DOHH2 (cell line): ENCODE data around the gene CYP4A11.
"Not testable (repeated sequence)": the region's sequence is repeated elsewhere in the genome, so short reads cannot be mapped to it uniquely, and the experiment has no call there.

ENCODE experiments used
- H3F3A ChIP-seq: fragments of 200-600 bp; sonication (generic), shearing (Covaris generic); 2 replicates; pipeline ENCODE4 v1.6.0; 2016; ENCODE audit warnings: antibody characterized with exemption, mild to moderate bottlenecking; ENCODE audit not compliant: control insufficient read depth, insufficient read depth
- H3K27ac ChIP-seq: fragments of 200-600 bp; sonication (generic); 2 replicates; pipeline ENCODE4 v1.5.1; 2014; ENCODE audit warnings: low read depth, mild to moderate bottlenecking, low read length, moderate library complexity
- H3K27me3 ChIP-seq: fragments of 200-600 bp; sonication (generic); 2 replicates; pipeline ENCODE4 v1.6.1; 2014; ENCODE audit warnings: mild to moderate bottlenecking, low read length, mixed read lengths; ENCODE audit not compliant: control insufficient read depth
- H3K36me3 ChIP-seq: fragments of 200-600 bp; sonication (generic); 2 replicates; pipeline ENCODE4 v1.6.1; 2014; ENCODE audit warnings: mild to moderate bottlenecking, low read length, moderate library complexity, mixed read lengths; ENCODE audit not compliant: control insufficient read depth
- H3K4me1 ChIP-seq: fragments of 200-600 bp; sonication (generic); 2 replicates; pipeline ENCODE4 v1.6.1; 2014; ENCODE audit warnings: mild to moderate bottlenecking, low read length, mixed read lengths; ENCODE audit not compliant: control insufficient read depth
- H3K4me2 ChIP-seq: fragments of 200-600 bp; sonication (generic); 2 replicates; pipeline ENCODE4 v1.6.0; 2014; ENCODE audit warnings: mild to moderate bottlenecking, low read length, moderate library complexity
- H3K4me3 ChIP-seq: fragments of 200-600 bp; sonication (generic); 2 replicates; pipeline ENCODE4 v1.5.1; 2014; ENCODE audit warnings: mild to moderate bottlenecking, low read length, mixed read lengths
- H3K79me2 ChIP-seq: fragments of 200-600 bp; sonication (generic); 2 replicates; pipeline ENCODE4 v1.6.1; 2014; ENCODE audit warnings: mild to moderate bottlenecking, low read length, mixed read lengths; ENCODE audit not compliant: control insufficient read depth
- H3K9me2 ChIP-seq: fragments of 200-600 bp; sonication (generic); replicated peaks from 2 replicates; pipeline ENCODE4 v1.6.1; 2014; ENCODE audit warnings: mild to moderate bottlenecking, low read length, mixed read lengths; ENCODE audit not compliant: control insufficient read depth
- H3K9me3 ChIP-seq: fragments of 200-600 bp; sonication (generic); 2 replicates; pipeline ENCODE4 v1.6.1; 2014; ENCODE audit warnings: antibody characterized with exemption, low read length, mixed read lengths; ENCODE audit not compliant: control insufficient read depth, insufficient read depth
- H4K20me1 ChIP-seq: fragments of 200-600 bp; sonication (generic); 2 replicates; pipeline ENCODE4 v1.6.0; 2014; ENCODE audit warnings: low read depth, mild to moderate bottlenecking, antibody characterized with exemption, low read length, moderate library complexity; ENCODE audit not compliant: control insufficient read depth, insufficient read depth
- EZH2phosphoT487 ChIP-seq: fragments of 200-600 bp; sonication (generic); IDR thresholded peaks from 2 replicates; pipeline ENCODE4 v1.6.1; 2017; ENCODE audit warnings: borderline replicate concordance, mild to moderate bottlenecking, antibody characterized with exemption, low read length, moderate library complexity, mixed read lengths
- TF ChIP-seq, protein P1 (sequence below): fragments of 200-600 bp; sonication (generic); IDR thresholded peaks from one replicate; pipeline ENCODE4 v1.5.1; 2014; ENCODE audit warnings: antibody characterized with exemption, mild to moderate bottlenecking, low read depth, low read length; ENCODE audit not compliant: poor library complexity, severe bottlenecking

Gene CYP4A11

DNA sequence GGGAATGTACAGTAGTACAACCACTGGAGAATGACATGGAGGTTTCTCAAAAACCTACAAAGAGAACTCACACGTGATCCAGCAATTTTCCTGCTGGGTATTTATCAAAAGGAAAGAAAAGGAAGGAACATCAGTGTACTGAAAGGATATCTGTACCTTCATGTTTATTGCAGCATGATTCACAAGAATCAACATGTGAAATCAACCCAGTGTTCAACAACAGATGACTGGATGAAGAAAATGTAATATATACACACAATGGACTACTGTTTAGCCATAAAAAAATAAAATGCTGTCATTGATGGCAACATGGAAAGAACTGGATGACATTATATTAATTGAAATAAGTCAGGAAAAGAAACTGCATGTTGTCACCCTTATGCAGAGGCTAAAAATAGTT lies 19.0 kb upstream of the CYP4A11 start:
- Histone ChIP-seq H3F3A (no peaks in the 10 kb centered on the region), H3K9me2 (no peaks in the 10 kb centered on the region), H3K79me2 (no peaks in the 10 kb centered on the region), H3K4me1 (no peaks in the 10 kb centered on the region), H3K9me3 (no peaks in the 10 kb centered on the region), H3K27ac (no peak overlapping the region), H3K27me3 (no peaks in the 10 kb centered on the region), H3K36me3 (no peaks in the 10 kb centered on the region), H3K4me2 (no peak overlapping the region), H4K20me1 (no peaks in the 10 kb centered on the region), H3K4me3 (no peak overlapping the region)
- no peak for TF ChIP-seq EZH2phosphoT487
- TF ChIP-seq, protein P1, sequence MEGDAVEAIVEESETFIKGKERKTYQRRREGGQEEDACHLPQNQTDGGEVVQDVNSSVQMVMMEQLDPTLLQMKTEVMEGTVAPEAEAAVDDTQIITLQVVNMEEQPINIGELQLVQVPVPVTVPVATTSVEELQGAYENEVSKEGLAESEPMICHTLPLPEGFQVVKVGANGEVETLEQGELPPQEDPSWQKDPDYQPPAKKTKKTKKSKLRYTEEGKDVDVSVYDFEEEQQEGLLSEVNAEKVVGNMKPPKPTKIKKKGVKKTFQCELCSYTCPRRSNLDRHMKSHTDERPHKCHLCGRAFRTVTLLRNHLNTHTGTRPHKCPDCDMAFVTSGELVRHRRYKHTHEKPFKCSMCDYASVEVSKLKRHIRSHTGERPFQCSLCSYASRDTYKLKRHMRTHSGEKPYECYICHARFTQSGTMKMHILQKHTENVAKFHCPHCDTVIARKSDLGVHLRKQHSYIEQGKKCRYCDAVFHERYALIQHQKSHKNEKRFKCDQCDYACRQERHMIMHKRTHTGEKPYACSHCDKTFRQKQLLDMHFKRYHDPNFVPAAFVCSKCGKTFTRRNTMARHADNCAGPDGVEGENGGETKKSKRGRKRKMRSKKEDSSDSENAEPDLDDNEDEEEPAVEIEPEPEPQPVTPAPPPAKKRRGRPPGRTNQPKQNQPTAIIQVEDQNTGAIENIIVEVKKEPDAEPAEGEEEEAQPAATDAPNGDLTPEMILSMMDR: no peak

DNA sequence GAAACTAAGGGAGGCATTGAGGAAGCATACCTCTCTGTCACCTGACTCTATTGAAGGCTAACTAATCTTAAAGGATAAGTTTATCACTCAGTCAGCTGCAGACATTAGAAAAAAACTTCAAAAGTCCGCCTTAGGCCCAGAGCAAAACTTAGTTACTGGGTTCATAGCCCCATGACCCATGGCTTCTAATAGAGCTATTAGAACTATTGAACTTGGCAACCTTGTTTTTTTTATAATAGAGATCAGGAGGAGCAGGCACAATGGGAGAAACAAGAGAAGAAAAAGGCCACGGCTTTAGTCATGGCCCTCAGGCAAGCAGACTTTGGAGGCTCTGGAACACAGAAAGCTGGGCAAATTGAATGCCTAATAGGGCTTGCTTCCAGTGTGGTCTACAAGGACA lies 13.8 kb upstream of the CYP4A11 start:
- not testable (repeated sequence) for H3K9me3 ChIP-seq, H3K4me2 ChIP-seq, H3K4me1 ChIP-seq, H3K27me3 ChIP-seq, H3F3A ChIP-seq, H3K4me3 ChIP-seq, H3K9me2 ChIP-seq, H4K20me1 ChIP-seq, H3K36me3 ChIP-seq, H3K27ac ChIP-seq, H3K79me2 ChIP-seq

DNA sequence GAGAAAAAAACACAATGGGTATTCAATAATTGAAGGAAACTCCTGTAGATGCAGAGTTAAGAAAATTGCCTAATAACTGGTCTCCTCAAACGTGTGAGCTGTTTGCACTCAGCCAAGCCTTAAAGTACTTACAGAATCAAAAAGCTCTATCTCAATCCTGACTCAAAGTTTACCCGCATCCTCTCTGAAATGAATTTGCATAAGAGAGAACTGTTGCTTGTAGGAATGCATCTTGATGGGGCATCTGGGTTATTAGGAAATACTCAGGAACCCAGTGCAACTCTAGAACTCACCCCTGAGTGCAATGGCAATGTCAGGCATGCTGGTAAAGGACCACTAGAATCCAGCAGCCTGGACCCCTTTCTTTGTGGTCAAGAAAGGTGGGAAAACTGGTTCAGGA lies 12.6 kb upstream of the CYP4A11 start:
- not testable (repeated sequence) for H3K9me3 ChIP-seq, H3K9me2 ChIP-seq, H3K79me2 ChIP-seq, H4K20me1 ChIP-seq, H3K27me3 ChIP-seq, H3K36me3 ChIP-seq, H3K4me1 ChIP-seq, H3K4me3 ChIP-seq, H3F3A ChIP-seq, H3K27ac ChIP-seq, H3K4me2 ChIP-seq

DNA sequence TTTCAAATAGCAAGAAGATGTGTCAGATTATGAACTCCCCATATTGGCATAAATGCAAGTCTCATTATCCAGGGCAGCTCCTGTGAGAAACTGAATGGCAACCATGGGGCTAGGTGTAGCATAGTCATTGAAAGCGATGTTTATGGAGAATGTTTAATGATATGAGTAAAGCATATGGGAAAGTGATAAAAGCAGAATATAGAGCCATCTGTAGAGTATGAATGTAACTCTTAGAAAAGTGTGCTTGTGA lies 8.1 kb upstream of the CYP4A11 start:
- not testable (repeated sequence) for H3K4me3 ChIP-seq, H3K79me2 ChIP-seq, H3K9me2 ChIP-seq, H3K4me2 ChIP-seq, H3K27me3 ChIP-seq, H3K9me3 ChIP-seq, H3K27ac ChIP-seq, H4K20me1 ChIP-seq, H3K4me1 ChIP-seq, H3K36me3 ChIP-seq, H3F3A ChIP-seq

DNA sequence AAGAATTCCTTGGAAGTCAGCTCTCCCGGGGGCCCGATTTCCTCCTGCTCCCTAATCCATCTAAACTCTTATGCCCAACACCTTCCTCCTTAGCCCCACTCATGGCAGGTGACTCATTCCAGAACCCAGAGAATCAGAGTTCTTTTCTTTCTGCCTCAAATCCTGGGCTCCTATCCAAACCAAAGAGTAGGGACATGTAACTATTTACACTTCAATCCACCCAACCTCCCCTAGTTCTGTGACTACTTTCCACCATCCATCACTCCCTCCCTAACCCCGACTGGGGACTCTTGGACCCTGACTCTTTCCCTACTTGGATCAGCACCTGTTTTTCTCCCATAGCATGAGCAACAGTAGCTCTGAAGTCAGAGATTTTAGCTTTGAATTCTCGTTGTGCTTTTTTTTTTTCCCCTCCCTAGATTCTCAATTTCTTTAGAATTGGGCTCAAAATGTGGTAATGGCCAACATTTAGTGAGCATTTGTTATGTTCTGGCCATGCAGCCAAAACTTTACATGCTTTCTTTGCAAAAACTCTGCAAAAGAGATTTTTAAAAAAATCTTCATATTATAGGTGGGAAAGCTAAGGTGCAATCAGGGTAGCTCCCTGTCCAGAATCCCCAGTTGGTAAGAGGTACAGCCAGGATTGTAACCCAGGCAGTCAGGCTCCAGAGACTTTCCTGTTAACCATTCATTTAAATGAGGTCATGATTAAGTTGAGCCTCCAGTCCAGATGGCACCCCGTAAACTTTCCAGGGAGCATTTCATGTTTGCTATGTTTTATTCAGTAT lies 7.5 kb upstream of the CYP4A11 start:
- H3K9me2 ChIP-seq: no peaks in the 10 kb centered on the region
- H3K4me1 ChIP-seq: no peaks in the 10 kb centered on the region
- H4K20me1 ChIP-seq: no peaks in the 10 kb centered on the region
- H3K27ac ChIP-seq: no peak overlapping the region
- no peak overlapping the region for H3K4me3 ChIP-seq
- H3K36me3 ChIP-seq: no peaks in the 10 kb centered on the region
- H3K9me3 ChIP-seq: no peaks in the 10 kb centered on the region
- no peak overlapping the region for H3K4me2 ChIP-seq
- H3F3A ChIP-seq: no peaks in the 10 kb centered on the region
- no peaks in the 10 kb centered on the region for H3K27me3 ChIP-seq
- no peaks in the 10 kb centered on the region for H3K79me2 ChIP-seq
- TF ChIP-seq EZH2phosphoT487: no peak
- TF ChIP-seq, protein P1: no peak

DNA sequence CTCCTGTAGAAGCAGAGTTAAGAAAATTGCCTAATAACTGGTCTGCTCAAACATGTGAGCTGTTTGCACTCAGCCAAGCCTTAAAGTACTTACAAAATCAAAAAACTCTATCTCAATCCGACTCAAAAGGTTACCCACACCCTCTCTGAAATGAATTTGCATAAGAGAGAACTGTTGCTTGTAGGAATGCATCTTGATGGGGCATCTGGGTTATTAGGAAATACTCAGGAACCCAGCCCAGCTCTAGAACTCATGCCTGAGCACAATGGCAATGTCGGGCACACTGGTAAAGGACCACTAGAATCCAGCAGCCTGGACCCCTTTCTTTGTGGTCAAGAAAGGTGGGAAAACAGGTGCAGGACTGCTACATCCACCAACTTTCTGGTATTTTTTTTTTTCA lies 6.4 kb upstream of the CYP4A11 start:
- not testable (repeated sequence) for H4K20me1 ChIP-seq, H3K36me3 ChIP-seq, H3K4me1 ChIP-seq, H3K27ac ChIP-seq, H3K9me2 ChIP-seq, H3K79me2 ChIP-seq, H3K4me3 ChIP-seq, H3F3A ChIP-seq, H3K9me3 ChIP-seq, H3K27me3 ChIP-seq, H3K4me2 ChIP-seq
